Bronchial epithelial cell (primary cell): ENCODE measurements around the gene PLOD3. TPM values are rescaled to one million over a fixed set of nuclear protein-coding genes. Genes with fewer than 3 reads are reported as not detected.

Experiments used
- DNase-seq: peaks from one replicate; pipeline ENCODE4 v3.0.0-alpha.2; 2010; ENCODE audit warnings: low read depth
- FAIRE-seq: peaks from 2 replicates; lab custom pipeline; 2011; peaks lifted over from hg19 to GRCh38; lab: Jason Lieb, UNC
- H3K27me3 ChIP-seq: 2 replicates; pipeline ENCODE4 v1.5.1; 2011; ENCODE audit warnings: low read length; ENCODE audit not compliant: control insufficient read depth, insufficient read depth
- H3K36me3 ChIP-seq: 2 replicates; pipeline ENCODE4 v1.5.1; 2011; ENCODE audit warnings: low read length; ENCODE audit not compliant: control insufficient read depth, insufficient read depth
- H3K4me3 ChIP-seq: 2 replicates; pipeline ENCODE4 v1.5.1; 2011; ENCODE audit warnings: mild to moderate bottlenecking, low read depth, low read length, control low read depth
- CTCF ChIP-seq: IDR thresholded peaks from 2 replicates; pipeline ENCODE4 v1.5.1; 2011; ENCODE audit warnings: mild to moderate bottlenecking, moderate library complexity, low read length, control low read depth, inconsistent platforms; ENCODE audit not compliant: insufficient read depth, severe bottlenecking
- total RNA-seq: library from RNA; depleted of rRNA; stranded (reverse); fragments of >200 nt; gene quantifications from 2 replicates; pipeline ENCODE4 v1.2.1, GENCODE V29; 2014

PLOD3 gene
- total RNA-seq, 1 donor from 2014 or later = 27.9 TPM

GRCh38 chr7:101251871-101252659 lies 34.7 kb upstream of the PLOD3 start:
- Histone ChIP-seq H3K4me3 (peak overlapping the region; percentile 93), H3K27me3 (no peaks in the 10 kb centered on the region), H3K36me3 (peaks cover 2% of the 10 kb centered on the region)
- FAIRE-seq = no peak
- TF ChIP-seq CTCF = no peak
- peak; percentile 93 for DNase-seq

DNA sequence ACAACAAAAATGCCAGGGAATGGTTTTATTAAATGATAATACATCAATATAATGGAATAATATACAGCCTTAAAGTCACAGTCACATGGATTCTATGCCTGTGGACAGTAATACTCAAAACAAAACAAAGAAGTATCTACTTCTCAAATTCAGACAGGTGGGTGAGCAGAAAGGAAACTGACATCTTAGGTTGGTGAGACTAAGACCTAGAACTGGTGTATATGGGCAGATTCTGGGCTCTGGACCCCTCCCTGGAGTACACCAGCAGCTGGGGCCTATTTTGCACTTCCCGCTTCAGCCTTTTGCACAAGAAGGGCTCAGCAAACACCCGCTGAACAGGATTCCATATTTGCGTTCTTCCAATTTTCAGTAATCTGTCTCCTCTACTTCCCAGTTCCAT lies 32.9 kb upstream of the PLOD3 start:
- no peaks in the 10 kb centered on the region for H3K27me3 ChIP-seq
- DNase-seq (no peak), FAIRE-seq (no peak)
- no peak for TF ChIP-seq CTCF
- no peak overlapping the region for H3K4me3 ChIP-seq
- peaks cover 2% of the 10 kb centered on the region for H3K36me3 ChIP-seq

DNA sequence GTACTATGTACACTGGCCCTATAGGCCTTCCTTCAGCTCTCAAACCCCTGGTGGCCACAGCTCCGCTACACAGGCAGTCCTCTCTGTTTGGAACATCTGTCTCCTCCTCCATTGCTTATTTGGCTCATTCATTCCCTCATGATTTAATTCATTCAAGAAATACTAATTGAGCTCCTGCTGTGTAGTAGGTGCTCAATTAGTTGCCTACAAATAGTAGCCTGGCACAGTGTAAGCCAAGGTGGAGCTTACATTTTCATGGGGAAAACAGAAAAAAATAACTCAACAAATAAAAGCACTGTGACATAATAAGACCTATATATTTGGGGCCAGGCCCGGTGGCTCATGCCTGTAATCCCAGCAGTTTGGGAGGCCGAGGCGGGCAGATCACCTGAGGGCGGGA lies 30.9 kb upstream of the PLOD3 start:
- Histone ChIP-seq H3K4me3 (no peak overlapping the region), H3K27me3 (no peaks in the 10 kb centered on the region), H3K36me3 (peaks cover 2% of the 10 kb centered on the region)
- no peak for DNase-seq
- no peak for TF ChIP-seq CTCF
- no peak for FAIRE-seq

- no peak for FAIRE-seq
These were observed 27.8 kb upstream of the PLOD3 start for GRCh38 chr7:101245147-101245668.

DNA sequence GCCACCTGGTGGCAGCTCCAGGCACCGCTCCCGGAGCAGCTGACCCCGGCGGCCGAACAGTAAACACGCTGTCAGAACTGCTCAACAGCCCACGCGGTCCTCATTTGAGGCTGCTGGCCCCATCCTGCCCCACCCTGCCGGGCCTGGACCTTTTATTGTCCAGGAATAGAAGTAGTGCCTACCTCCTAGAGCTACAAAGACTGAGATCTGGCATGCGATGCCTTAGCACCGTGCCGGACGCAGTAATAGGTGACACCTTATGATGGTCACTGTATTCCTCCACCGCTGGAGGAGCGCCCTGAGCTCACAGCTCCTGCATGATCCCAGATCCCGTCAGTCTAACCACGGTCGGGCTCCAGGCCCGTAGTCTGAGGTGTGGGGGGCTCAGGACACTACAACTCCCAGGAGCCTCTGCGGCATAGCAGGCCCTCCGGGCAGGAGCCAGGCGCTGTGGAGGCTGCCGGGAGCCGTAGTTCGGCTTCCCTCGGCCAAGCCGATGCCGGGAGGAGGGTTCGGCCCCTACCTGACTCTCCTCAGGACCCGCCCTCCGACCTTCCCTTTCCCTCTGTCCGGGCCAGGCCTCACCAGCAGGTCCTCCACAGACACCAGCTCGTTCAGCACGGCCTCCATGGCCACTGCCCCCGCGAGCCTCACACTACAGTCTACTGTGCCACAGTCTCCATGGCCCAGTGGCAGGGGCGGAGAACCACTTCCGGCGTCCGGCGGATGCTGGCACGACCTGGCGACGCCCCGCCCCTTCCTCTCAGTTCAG lies 27.2 kb upstream of the PLOD3 start, which contains the start of gene FIS1:
FIS1 (minus strand) TSS at position 707 of the 772 bp plus-strand sequence; CDS start at position 630, 77 bp downstream.
- Histone ChIP-seq H3K4me3 (peak within 1 kb of the TSS; percentile 88), H3K27me3 (no peaks in the 10 kb centered on the region), H3K36me3 (peaks cover 16% of the 10 kb centered on the region)
- DNase-seq (peak; percentile 78), FAIRE-seq (no peak)
- TF ChIP-seq CTCF = peak; percentile 89

More at GRCh38 chr7:101245147-101245668, 27.8 kb upstream of the PLOD3 start:
- Histone ChIP-seq H3K27me3 (no peaks in the 10 kb centered on the region), H3K4me3 (peak overlapping the region; percentile 88), H3K36me3 (peaks cover 12% of the 10 kb centered on the region)
- DNase-seq = no peak
- no peak for TF ChIP-seq CTCF
